Ectodermal cell (in vitro differentiated cells): ENCODE data around the gene FURIN.
"Not testable (repeated sequence)": the region's sequence is repeated elsewhere in the genome, so short reads cannot be mapped to it uniquely, and the experiment has no call there.

Experiments
- H3K27ac ChIP-seq: 2 replicates; pipeline ENCODE4 v1.7.0; 2013; ENCODE audit warnings: mild to moderate bottlenecking, low read depth, low read length; ENCODE audit not compliant: insufficient read depth, poor library complexity, severe bottlenecking
- H3K27me3 ChIP-seq: 2 replicates; pipeline ENCODE4 v1.7.0; 2013; ENCODE audit warnings: mild to moderate bottlenecking, low read length; ENCODE audit not compliant: insufficient read depth, control insufficient read depth, poor library complexity, severe bottlenecking
- H3K36me3 ChIP-seq: one replicate; pipeline ENCODE4 v1.7.0; 2013; ENCODE audit warnings: low read length; ENCODE audit not compliant: control insufficient read depth, insufficient read depth
- H3K4me1 ChIP-seq: one replicate; pipeline ENCODE4 v1.7.0; 2013; ENCODE audit warnings: low read length; ENCODE audit not compliant: control insufficient read depth, insufficient read depth
- H3K4me3 ChIP-seq: 2 replicates; pipeline ENCODE4 v1.7.0; 2013; ENCODE audit warnings: low read depth, low read length, control low read depth; ENCODE audit not compliant: insufficient read depth
- H3K9me3 ChIP-seq: 2 replicates; pipeline ENCODE4 v1.7.0; 2013; ENCODE audit warnings: mild to moderate bottlenecking, low read length, moderate library complexity; ENCODE audit not compliant: control insufficient read depth
- WGBS, 2 experiments: methylation state at CpG; one replicate each; pipeline ENCODE4 v1.1.7; 2013; ENCODE audit warnings: missing lambda C conversion rate in 2 of 2; 5-methylcytosine and 5-hydroxymethylcytosine counted together

The FURIN gene

GRCh38 chr15:90890839-90891238, 22.5 kb downstream of the FURIN start:
- WGBS, 2 experiments = 85 to 86% methylated on average over 12 of the region's 12 CpGs
- Histone ChIP-seq H3K9me3 (no peaks in the 10 kb centered on the region), H3K4me3 (no peak overlapping the region), H3K36me3 (no peaks in the 10 kb centered on the region), H3K4me1 (peaks cover 4% of the 10 kb centered on the region), H3K27me3 (no peaks in the 10 kb centered on the region), H3K27ac (no peak overlapping the region)

GRCh38 chr15:90891346-90891949, 23.1 kb downstream of the FURIN start:
- H3K27me3 ChIP-seq = no peaks in the 10 kb centered on the region
- H3K9me3 ChIP-seq = no peaks in the 10 kb centered on the region
- no peak overlapping the region for H3K27ac ChIP-seq
- 88 to 94% methylated on average over 8 of the region's 8 CpGs for WGBS, 2 experiments
- no peaks in the 10 kb centered on the region for H3K36me3 ChIP-seq
- peaks cover 4% of the 10 kb centered on the region for H3K4me1 ChIP-seq
- H3K4me3 ChIP-seq = no peak overlapping the region

GRCh38 chr15:90892023-90892422, 23.6 kb downstream of the FURIN start:
- WGBS, 2 experiments = 91 to 93% methylated on average over 11 of the region's 11 CpGs
- no peaks in the 10 kb centered on the region for H3K36me3 ChIP-seq

GRCh38 chr15:90892498-90893174, 24.2 kb downstream of the FURIN start:
- 94% methylated on average over 29 of the region's 29 CpGs for WGBS, 2 experiments
- Histone ChIP-seq H3K27me3 (no peaks in the 10 kb centered on the region), H3K9me3 (no peaks in the 10 kb centered on the region), H3K27ac (no peak overlapping the region), H3K4me1 (peaks cover 4% of the 10 kb centered on the region), H3K4me3 (no peak overlapping the region), H3K36me3 (no peaks in the 10 kb centered on the region)

More at GRCh38 chr15:90892023-90892422, 23.6 kb downstream of the FURIN start:
- Histone ChIP-seq H3K9me3 (no peaks in the 10 kb centered on the region), H3K4me1 (peaks cover 4% of the 10 kb centered on the region), H3K27ac (no peak overlapping the region), H3K4me3 (no peak overlapping the region), H3K27me3 (no peaks in the 10 kb centered on the region)

GRCh38 chr15:90893175-90894090, 25.0 kb downstream of the FURIN start:
- Histone ChIP-seq H3K4me1 (peaks cover 4% of the 10 kb centered on the region), H3K27me3 (no peaks in the 10 kb centered on the region), H3K4me3 (no peak overlapping the region), H3K36me3 (no peaks in the 10 kb centered on the region), H3K27ac (no peak overlapping the region), H3K9me3 (no peaks in the 10 kb centered on the region)
- 92 to 94% methylated on average over 33 of the region's 33 CpGs for WGBS, 2 experiments

GRCh38 chr15:90895571-90896117, 27.3 kb downstream of the FURIN start:
- Histone ChIP-seq H3K36me3 (no peaks in the 10 kb centered on the region), H3K27me3 (no peaks in the 10 kb centered on the region), H3K4me3 (no peak overlapping the region), H3K9me3 (no peaks in the 10 kb centered on the region), H3K4me1 (no peaks in the 10 kb centered on the region), H3K27ac (no peak overlapping the region)
- 85 to 91% methylated on average over 10 of the region's 10 CpGs for WGBS, 2 experiments

GRCh38 chr15:90897131-90897655, 28.8 kb downstream of the FURIN start:
- H3K27ac ChIP-seq, H3K36me3 ChIP-seq, H3K4me1 ChIP-seq, H3K9me3 ChIP-seq, H3K27me3 ChIP-seq, H3K4me3 ChIP-seq: not testable (repeated sequence)
- 90 to 94% methylated on average over 13 to 14 of the region's 14 CpGs for WGBS, 2 experiments

- Histone ChIP-seq H3K36me3 (peaks cover 3% of the 10 kb centered on the region), H3K27me3 (peaks cover 18% of the 10 kb centered on the region), H3K9me3 (no peaks in the 10 kb centered on the region), H3K4me1 (peaks cover 8% of the 10 kb centered on the region), H3K4me3 (no peak overlapping the region), H3K27ac (no peak overlapping the region)
- WGBS, 2 experiments = 71 to 73% methylated on average over 13 to 14 of the region's 14 CpGs
Measured at GRCh38 chr15:90901175-90902039, 33.0 kb downstream of the FURIN start.

- H3K27ac ChIP-seq = no peak overlapping the region
- H3K36me3 ChIP-seq = peaks cover 3% of the 10 kb centered on the region
- H3K9me3 ChIP-seq = no peaks in the 10 kb centered on the region
- H3K27me3 ChIP-seq = peaks cover 18% of the 10 kb centered on the region
- H3K4me1 ChIP-seq = peaks cover 8% of the 10 kb centered on the region
- WGBS, 2 experiments = 0% methylated on average over 71 of the region's 71 CpGs
- H3K4me3 ChIP-seq = peak overlapping the region; percentile 47
Measured at GRCh38 chr15:90902040-90902839, 33.9 kb downstream of the FURIN start.
